Measurements from ENCODE around the gene SGIP1. TPM values are rescaled to one million over a fixed set of nuclear protein-coding genes. Genes with fewer than 3 reads are reported as not detected.

SGIP1 gene
- total RNA-seq, 1 donor from 2014 or later, result 4.2 TPM

DNA sequence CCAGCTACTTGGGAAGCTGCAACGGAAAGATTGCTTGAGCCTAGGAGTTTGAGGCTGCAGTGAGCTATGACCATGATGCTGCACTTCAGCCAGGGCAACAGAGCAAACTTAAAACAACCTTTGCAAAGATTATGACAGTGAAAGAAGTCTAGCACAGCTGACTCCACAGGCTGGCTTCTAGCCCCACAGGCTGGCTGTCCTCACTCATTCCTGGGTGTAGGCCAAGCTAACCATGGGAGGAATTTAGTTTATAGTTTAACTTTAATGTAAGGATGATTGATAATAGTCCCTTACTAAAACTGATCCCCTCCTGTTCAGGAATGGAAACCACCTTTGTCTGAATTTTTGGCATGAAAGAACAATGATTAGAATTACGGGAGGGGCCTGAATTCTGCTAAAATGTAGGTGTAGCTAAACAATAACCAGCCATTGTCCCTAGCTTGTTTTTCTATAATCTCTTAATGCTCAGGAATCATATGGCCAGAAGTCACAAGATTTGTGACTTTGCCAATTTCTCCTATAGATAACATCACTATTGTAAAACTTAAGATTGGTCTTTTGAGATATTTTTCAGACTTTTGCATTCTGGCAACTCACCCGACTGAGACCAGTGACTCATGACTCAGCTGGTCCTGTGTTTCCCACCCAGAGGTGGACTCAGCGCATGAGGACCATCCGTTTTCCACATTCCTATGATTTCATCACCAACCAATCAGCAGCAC, 28.1 kb upstream of the SGIP1 start:
- Histone ChIP-seq H3F3A (ENCODE audit: low read depth) (no peaks in the 10 kb centered on the region), H4K20me1 (ENCODE audit: low read depth) (no peaks in the 10 kb centered on the region), H3K27me3 (no peaks in the 10 kb centered on the region), H3K4me2 (no peak overlapping the region), H3K36me3 (no peaks in the 10 kb centered on the region), H2AFZ (replicated peaks) (no peak overlapping the region), H3K9ac (no peak overlapping the region), H3K27ac (no peak overlapping the region), H3K4me1 (no peaks in the 10 kb centered on the region), H3K79me2 (ENCODE audit: low read depth) (no peaks in the 10 kb centered on the region), H3K9me3 (ENCODE audit: low read depth) (no peaks in the 10 kb centered on the region), H3K4me3 (no peak overlapping the region)
- Mint-ChIP-seq H3K4me1 (no peaks in the 10 kb centered on the region), H3K27ac (no peak overlapping the region), H3K27me3 (ENCODE audit: insufficient read depth, low read depth) (no peaks in the 10 kb centered on the region), H3K4me3 (no peak overlapping the region), H3K36me3 (no peaks in the 10 kb centered on the region), H3K9me3 (no peaks in the 10 kb centered on the region)
- no peak for DNase-seq (ENCODE audit: low spot score)
- TF ChIP-seq, protein P1, sequence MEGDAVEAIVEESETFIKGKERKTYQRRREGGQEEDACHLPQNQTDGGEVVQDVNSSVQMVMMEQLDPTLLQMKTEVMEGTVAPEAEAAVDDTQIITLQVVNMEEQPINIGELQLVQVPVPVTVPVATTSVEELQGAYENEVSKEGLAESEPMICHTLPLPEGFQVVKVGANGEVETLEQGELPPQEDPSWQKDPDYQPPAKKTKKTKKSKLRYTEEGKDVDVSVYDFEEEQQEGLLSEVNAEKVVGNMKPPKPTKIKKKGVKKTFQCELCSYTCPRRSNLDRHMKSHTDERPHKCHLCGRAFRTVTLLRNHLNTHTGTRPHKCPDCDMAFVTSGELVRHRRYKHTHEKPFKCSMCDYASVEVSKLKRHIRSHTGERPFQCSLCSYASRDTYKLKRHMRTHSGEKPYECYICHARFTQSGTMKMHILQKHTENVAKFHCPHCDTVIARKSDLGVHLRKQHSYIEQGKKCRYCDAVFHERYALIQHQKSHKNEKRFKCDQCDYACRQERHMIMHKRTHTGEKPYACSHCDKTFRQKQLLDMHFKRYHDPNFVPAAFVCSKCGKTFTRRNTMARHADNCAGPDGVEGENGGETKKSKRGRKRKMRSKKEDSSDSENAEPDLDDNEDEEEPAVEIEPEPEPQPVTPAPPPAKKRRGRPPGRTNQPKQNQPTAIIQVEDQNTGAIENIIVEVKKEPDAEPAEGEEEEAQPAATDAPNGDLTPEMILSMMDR (IDR thresholded peaks at IDR 0.05), result no peak
- TF ChIP-seq EZH2phosphoT487 (IDR thresholded peaks at IDR 0.05) (no peak), EZH2 (IDR thresholded peaks at IDR 0.05) (no peak)

DNA sequence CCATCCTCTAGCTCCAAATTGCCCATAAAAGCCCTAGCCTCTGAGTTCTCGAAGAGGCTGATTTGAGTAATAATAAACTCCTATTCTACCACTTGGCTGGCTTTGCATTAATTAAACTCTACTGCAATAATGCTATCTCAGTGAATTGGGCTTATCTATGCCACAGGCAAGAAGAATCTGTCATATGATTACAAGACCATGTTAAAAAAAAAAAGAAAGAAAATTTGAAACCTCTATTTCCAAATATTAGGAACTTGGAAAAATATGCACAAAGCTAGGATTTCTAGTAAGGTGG, 27.6 kb upstream of the SGIP1 start:
- no peak overlapping the region for H3K4me3 ChIP-seq
- no peaks in the 10 kb centered on the region for H3K4me1 ChIP-seq
- Mint-ChIP-seq H3K27ac (no peak overlapping the region), H3K4me3 (no peak overlapping the region), H3K27me3 (ENCODE audit: insufficient read depth, low read depth) (no peaks in the 10 kb centered on the region), H3K9me3 (no peaks in the 10 kb centered on the region), H3K36me3 (no peaks in the 10 kb centered on the region), H3K4me1 (no peaks in the 10 kb centered on the region)
- H3K27me3 ChIP-seq, result no peaks in the 10 kb centered on the region
- TF ChIP-seq, protein P1 (IDR thresholded peaks at IDR 0.05), result no peak
- no peak for TF ChIP-seq EZH2phosphoT487 (IDR thresholded peaks at IDR 0.05)
- TF ChIP-seq EZH2 (IDR thresholded peaks at IDR 0.05), result no peak
- H3K36me3 ChIP-seq, result no peaks in the 10 kb centered on the region
- H3K9me3 ChIP-seq (ENCODE audit: low read depth), result no peaks in the 10 kb centered on the region
- no peak overlapping the region for H3K9ac ChIP-seq
- no peak for DNase-seq (ENCODE audit: low spot score)
- no peaks in the 10 kb centered on the region for H4K20me1 ChIP-seq (ENCODE audit: low read depth)
- H3K79me2 ChIP-seq (ENCODE audit: low read depth), result no peaks in the 10 kb centered on the region
- H3K4me2 ChIP-seq, result no peak overlapping the region
- no peak overlapping the region for H3K27ac ChIP-seq
- H2AFZ ChIP-seq (replicated peaks), result no peak overlapping the region
- no peaks in the 10 kb centered on the region for H3F3A ChIP-seq (ENCODE audit: low read depth)

DNA sequence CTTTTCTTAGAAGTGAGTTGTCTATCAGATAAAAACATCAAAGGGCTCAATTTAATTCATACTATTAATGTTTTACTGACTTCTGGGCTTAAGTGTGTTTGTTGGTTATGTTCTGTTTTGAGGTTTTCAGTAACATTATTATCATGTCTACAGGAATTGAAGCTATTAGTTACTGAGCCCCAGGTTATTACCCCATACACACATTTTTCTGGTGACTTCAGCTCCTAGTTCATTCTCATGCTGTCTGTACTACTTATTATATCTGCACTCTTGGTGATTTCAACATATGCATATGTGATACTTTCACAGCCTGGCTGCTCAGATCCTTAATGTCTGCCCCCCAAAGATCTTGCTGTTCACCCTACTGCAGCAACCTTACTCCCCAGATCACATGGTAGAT, 27.0 kb upstream of the SGIP1 start:
- no peak overlapping the region for H3K4me3 Mint-ChIP-seq
- no peaks in the 10 kb centered on the region for H4K20me1 ChIP-seq (ENCODE audit: low read depth)

More for the DNA sequence above, 27.0 kb upstream of the SGIP1 start:
- Histone ChIP-seq H3F3A (ENCODE audit: low read depth) (no peaks in the 10 kb centered on the region), H3K27ac (no peak overlapping the region), H3K36me3 (no peaks in the 10 kb centered on the region), H3K4me1 (no peaks in the 10 kb centered on the region), H3K9ac (no peak overlapping the region), H3K27me3 (no peaks in the 10 kb centered on the region), H3K79me2 (ENCODE audit: low read depth) (no peaks in the 10 kb centered on the region), H2AFZ (replicated peaks) (no peak overlapping the region), H3K9me3 (ENCODE audit: low read depth) (no peaks in the 10 kb centered on the region), H3K4me2 (no peak overlapping the region), H3K4me3 (no peak overlapping the region)
- Mint-ChIP-seq H3K27ac (no peak overlapping the region), H3K9me3 (no peaks in the 10 kb centered on the region), H3K36me3 (no peaks in the 10 kb centered on the region), H3K27me3 (ENCODE audit: insufficient read depth, low read depth) (no peaks in the 10 kb centered on the region), H3K4me1 (no peaks in the 10 kb centered on the region)
- TF ChIP-seq, protein P1 (IDR thresholded peaks at IDR 0.05), result no peak
- no peak for TF ChIP-seq EZH2 (IDR thresholded peaks at IDR 0.05)
- no peak for TF ChIP-seq EZH2phosphoT487 (IDR thresholded peaks at IDR 0.05)
- DNase-seq (ENCODE audit: low spot score), result no peak

Data from neural progenitor cell (in vitro differentiated cells).